ENCODE results near the gene FGD5. TPM values are rescaled to one million over a fixed set of nuclear protein-coding genes. Genes with fewer than 3 reads are reported as not detected.

Gene FGD5
- polyA plus RNA-seq, 3 donors: 22.7 to 27.0 (median 23.6) TPM

DNA sequence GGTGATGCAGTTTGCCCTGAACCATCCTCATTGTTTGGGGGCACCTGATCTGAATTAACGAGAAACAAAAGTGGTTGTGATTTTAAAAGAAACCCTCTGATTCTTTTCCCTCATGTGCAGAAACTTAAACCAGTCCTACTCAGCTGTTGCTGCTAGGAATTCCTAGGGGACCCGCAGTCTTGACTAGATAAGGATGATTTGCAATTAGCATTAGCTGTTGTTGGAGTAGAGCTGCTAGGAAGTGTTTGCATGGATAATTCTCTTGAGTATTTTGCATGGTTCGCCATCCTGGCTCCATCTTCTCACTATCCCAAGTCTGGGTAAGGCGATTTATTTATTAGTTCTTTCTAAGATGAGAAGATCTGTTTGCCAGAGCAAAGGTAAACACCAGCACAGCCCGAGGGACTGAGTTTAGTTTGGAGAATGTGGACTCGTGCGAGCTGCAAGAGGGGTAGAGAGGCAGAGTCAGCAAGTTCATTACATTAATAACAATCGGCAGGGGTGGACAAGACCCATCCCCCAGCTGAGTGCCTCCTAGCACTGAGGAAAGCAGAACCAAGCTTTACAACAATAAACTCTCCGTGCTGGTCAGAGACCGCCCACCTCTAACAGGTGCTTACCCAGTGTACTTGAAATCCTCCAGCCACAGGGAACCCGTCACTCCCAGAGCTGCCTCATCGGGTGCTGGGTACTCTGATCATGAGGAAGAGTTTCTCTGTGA is 4.1 kb downstream of the FGD5 start:
- DNase-seq (ENCODE audit: low read depth in 3 of 3, low spot score in 2 of 3): no peak

DNA sequence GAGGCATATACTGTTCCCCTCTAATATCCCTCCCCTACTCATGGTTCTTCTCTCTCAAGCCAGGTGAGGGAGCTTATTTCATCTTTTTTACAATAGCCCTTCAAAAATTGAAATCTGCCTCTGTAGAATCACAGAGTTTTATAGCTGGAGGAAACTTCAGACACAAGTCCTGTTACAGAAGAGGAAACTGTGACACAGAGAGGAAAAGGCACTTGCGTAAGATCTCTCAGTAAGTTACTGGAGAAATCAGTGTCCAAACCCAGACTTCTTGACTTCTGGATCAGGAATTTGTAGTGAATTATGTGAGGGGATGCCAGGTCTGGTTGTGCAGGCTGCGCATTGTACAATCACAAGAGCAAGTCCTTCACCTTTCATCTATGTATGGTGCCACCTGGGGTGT is 4.6 kb downstream of the FGD5 start:
- DNase-seq (ENCODE audit: low read depth in 3 of 3, low spot score in 2 of 3): no peak

DNA sequence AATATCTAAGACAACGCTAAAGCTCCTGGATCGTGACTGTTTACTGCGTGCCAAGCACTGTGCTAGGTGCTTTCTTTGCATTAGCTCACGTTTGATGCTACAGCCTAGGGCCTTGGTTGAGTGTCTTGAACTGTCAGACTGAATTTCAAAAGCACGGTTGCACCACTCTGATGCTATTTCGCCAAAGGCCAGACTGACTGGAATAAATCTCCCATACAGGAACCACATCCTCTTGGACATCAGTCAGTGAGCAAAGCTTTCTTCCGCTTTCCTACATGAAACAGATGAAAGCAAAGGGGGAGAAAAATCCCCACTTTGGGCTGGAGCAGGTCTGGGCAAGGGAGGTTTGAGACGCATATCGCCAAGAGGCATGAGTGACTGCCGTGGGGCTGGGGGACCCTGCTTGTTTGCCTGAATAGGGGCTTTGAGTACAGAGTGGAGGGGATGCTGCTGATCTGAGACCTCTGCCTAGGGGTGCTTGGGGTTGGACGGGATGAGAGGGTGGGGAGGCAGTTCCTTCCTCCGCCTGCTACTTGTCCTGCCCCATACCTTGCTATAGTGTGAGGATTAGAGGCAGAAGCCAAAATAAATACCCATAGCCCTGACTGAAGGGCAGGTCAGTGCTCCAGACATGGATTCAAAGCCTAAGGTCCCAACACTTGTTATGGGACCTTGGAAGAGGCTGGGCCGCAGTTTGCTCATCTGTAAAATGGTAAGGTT is 5.3 kb downstream of the FGD5 start:
- no peak for DNase-seq (ENCODE audit: low read depth in 3 of 3, low spot score in 2 of 3)

- no peak for DNase-seq (ENCODE audit: low read depth in 3 of 3, low spot score in 2 of 3)
These were observed 5.9 kb downstream of the FGD5 start for GRCh38 chr3:14824646-14825045.

- no peak for DNase-seq (ENCODE audit: low read depth in 3 of 3, low spot score in 2 of 3)
These were observed 7.3 kb downstream of the FGD5 start for GRCh38 chr3:14826069-14826468.

- no peak for DNase-seq (ENCODE audit: low read depth in 3 of 3, low spot score in 2 of 3)
These were observed 9.0 kb downstream of the FGD5 start for GRCh38 chr3:14827776-14828175.

DNA sequence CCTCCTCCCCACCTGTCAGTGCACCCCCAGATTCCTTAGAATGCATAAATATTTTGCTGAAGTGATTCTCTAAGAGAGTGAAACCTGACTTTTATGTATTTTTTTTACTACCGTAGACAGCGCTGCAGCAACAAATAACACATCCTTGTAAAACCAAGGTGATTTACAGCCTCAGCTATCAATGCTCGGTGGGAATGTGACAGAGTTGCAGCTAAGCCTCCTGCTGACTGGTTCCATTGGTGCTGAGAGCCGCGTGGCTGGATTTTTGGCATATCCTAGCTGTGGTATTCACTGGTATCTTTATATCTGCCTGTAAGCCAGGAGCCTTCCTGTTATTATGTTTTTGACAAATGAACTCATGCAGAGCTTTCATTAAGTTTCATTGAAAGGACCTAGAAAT is 11.0 kb downstream of the FGD5 start:
- no peak for DNase-seq (ENCODE audit: low read depth in 3 of 3, low spot score in 2 of 3)

GRCh38 chr3:14831916-14832450 is 13.2 kb downstream of the FGD5 start:
- no peak for DNase-seq (ENCODE audit: low read depth in 3 of 3, low spot score in 2 of 3)

DNA sequence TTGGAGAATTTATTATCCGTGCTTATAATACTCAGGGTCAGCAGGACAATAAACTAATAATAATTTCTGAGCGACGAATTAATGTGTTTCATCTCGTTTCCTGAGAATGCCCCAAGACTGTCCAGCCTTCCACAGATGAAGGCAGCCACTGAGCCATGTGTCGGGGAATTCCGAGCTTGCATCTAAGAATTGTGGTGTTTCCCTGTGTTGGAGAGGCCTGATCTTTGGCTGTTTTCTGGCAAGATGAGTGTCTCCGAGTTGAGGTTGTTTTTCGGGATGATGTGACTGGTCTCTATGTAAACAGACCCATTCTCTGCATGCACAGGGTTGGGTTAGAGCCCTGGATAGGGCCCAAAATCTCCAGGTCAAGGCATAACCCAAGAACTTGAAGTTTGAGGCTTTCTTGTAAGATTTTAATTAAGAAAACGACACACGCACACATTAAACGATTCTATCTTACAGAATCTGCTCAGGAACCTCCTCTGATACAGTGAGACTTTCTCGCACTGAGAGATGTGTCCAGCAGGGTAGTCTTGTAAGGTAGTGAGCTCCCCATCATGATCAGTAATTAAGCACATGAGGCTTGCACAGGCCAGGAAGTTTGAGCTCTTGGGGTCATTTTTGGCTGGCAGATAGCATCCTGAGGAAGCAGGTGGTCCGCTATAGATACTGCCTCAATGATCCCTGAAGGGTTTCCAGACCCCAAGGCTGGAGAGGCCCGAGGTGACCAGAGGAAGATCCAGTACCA is 14.4 kb downstream of the FGD5 start:
- DNase-seq (ENCODE audit: low read depth in 3 of 3, low spot score in 2 of 3): no peak

GRCh38 chr3:14834121-14834520 is 15.4 kb downstream of the FGD5 start:
- DNase-seq (ENCODE audit: low read depth in 3 of 3, low spot score in 2 of 3): no peak

DNA sequence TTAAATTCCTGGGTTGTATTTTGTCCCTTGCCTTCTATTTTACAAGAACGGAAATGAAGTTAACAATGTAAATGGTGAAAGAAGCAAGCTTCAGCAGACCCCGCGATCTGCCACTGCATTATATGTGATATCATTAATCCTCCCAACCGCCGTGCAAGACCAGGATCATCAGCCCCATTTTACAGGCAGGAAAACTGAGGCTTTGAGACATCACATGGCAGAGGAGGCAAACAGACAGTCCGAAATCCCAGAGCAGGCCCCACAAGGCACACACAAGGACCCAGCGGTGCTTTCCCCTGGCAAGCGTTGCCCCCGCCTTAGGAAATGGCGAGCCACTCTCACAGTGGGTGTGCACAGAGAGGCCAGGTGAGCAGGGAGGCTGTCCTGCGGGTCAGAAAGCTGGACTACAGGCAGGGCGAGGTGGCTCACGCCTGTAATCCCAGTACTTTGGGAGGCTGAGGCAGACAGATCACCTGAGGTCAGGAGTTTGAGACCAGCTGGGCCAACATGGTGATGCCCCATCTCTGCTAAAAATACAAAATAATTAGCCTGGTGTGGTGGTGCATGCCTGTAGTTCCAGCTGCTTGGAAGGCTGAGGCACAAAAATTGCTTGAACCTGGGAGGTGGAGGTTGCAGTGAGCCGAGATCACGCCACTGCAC is 16.2 kb downstream of the FGD5 start:
- no peak for DNase-seq (ENCODE audit: low read depth in 3 of 3, low spot score in 2 of 3)

GRCh38 chr3:14836049-14836468 is 17.3 kb downstream of the FGD5 start:
- no peak for DNase-seq (ENCODE audit: low read depth in 3 of 3, low spot score in 2 of 3)

GRCh38 chr3:14837186-14837877 is 18.6 kb downstream of the FGD5 start:
- DNase-seq (ENCODE audit: low read depth in 3 of 3, low spot score in 2 of 3): no peak

DNA sequence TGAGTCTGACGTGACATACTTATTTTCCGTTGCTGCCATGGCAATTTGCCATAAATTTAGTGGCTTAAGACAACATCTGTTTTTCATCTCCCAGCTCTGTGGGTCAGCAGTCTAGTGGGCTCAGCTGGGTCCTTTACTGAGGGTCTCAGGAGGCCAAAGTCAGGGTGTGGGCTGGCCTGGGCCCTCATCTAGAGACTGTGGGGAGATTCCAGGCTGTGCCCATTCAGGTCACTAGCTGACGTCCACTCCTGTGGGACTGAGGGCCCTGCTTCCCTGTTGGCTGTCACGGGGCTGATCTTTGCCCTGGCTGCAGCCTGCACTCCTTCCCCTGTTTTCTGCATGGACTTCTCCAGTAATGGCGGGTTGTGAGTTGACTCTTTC is 19.1 kb downstream of the FGD5 start:
- no peak for DNase-seq (ENCODE audit: low read depth in 3 of 3, low spot score in 2 of 3)

- DNase-seq (ENCODE audit: low read depth in 3 of 3, low spot score in 2 of 3): no peak
These were observed 20.5 kb downstream of the FGD5 start for GRCh38 chr3:14839236-14839635.

DNA sequence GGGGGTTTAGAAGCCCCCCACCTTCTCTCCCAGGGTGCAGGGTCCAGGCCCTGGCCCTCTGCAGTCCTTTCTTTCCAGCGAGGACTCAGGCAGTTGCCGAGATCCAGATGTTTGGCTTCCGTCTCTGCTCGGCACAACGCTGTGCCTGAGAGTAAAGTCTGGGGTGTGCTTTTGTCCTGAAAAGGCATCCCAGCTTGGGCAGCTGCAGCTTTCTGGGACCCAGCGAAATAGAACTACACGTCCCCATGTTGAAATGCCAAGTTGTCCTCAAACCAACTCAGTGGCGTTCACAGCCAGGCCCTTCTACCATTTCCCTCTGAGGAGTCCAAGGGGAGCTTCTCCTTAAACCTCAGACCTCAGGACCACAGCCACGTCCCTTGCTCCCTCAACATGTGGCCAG is 23.1 kb downstream of the FGD5 start:
- no peak for DNase-seq (ENCODE audit: low read depth in 3 of 3, low spot score in 2 of 3)

DNA sequence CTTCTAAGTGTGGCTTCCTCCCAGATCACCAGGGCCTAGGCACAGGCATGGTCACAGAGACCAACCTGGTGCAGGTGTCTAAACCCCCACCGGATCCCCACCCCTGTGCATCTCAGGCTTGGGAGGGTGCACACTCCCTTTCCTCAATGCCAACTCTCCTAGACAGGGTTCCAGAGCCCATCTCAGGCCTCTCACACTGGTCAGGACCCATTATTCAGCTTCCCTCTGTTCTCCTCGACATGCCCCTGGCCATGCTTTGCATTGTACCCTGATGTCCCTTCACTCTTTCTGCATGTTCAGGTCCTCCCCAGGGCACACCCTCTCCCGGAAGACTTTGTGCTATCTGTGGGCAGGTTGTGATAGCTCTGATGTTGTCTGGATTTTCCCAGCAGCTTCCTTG is 23.5 kb downstream of the FGD5 start:
- DNase-seq (ENCODE audit: low read depth in 3 of 3, low spot score in 2 of 3): no peak

GRCh38 chr3:14843321-14843720 is 24.6 kb downstream of the FGD5 start:
- DNase-seq (ENCODE audit: low read depth in 3 of 3, low spot score in 2 of 3): no peak

GRCh38 chr3:14844386-14845170 is 25.8 kb downstream of the FGD5 start:
- no peak for DNase-seq (ENCODE audit: low read depth in 3 of 3, low spot score in 2 of 3)

GRCh38 chr3:14845180-14845579 is 26.4 kb downstream of the FGD5 start:
- no peak for DNase-seq (ENCODE audit: low read depth in 3 of 3, low spot score in 2 of 3)

Data from right renal cortex interstitium (tissue), 3 donors.